ENCODE results near the gene CHCHD3. TPM values are rescaled to one million over a fixed set of nuclear protein-coding genes. Genes with fewer than 3 reads are reported as not detected.

The CHCHD3 gene
- total RNA-seq, 1 donor from 2014 or later, result 142 TPM

GRCh38 chr7:132780822-132781221 is 301.1 kb downstream of the CHCHD3 start:
- peaks cover 2% of the 10 kb centered on the region for H3K9me3 Mint-ChIP-seq
- Histone ChIP-seq H3K79me2 (ENCODE audit: low read depth) (no peaks in the 10 kb centered on the region), H3K9ac (no peak overlapping the region), H3K36me3 (no peaks in the 10 kb centered on the region), H3K27ac (no peak overlapping the region), H3K9me3 (ENCODE audit: low read depth) (no peaks in the 10 kb centered on the region), H3K4me1 (peaks cover 20% of the 10 kb centered on the region), H4K20me1 (ENCODE audit: low read depth) (no peaks in the 10 kb centered on the region), H3K4me3 (no peak overlapping the region), H3F3A (ENCODE audit: low read depth) (no peaks in the 10 kb centered on the region), H2AFZ (replicated peaks) (no peak overlapping the region), H3K4me2 (no peak overlapping the region), H3K27me3 (no peaks in the 10 kb centered on the region)
- H3K27me3 Mint-ChIP-seq (ENCODE audit: insufficient read depth, low read depth), result no peaks in the 10 kb centered on the region
- H3K4me1 Mint-ChIP-seq, result peaks cover 10% of the 10 kb centered on the region
- H3K4me3 Mint-ChIP-seq, result no peak overlapping the region
- TF ChIP-seq CTCF (IDR thresholded peaks at IDR 0.05) (no peak), EZH2phosphoT487 (IDR thresholded peaks at IDR 0.05) (no peak), EZH2 (IDR thresholded peaks at IDR 0.05) (no peak)
- peaks cover 7% of the 10 kb centered on the region for H3K36me3 Mint-ChIP-seq
- no peak for DNase-seq (ENCODE audit: low spot score)
- H3K27ac Mint-ChIP-seq, result no peak overlapping the region

GRCh38 chr7:132779164-132779563 is 302.7 kb downstream of the CHCHD3 start:
- no peak overlapping the region for H3K27ac Mint-ChIP-seq
- no peak overlapping the region for H3K4me3 Mint-ChIP-seq
- H3K36me3 Mint-ChIP-seq, result peaks cover 4% of the 10 kb centered on the region
- TF ChIP-seq CTCF (IDR thresholded peaks at IDR 0.05) (no peak), EZH2phosphoT487 (IDR thresholded peaks at IDR 0.05) (no peak), EZH2 (IDR thresholded peaks at IDR 0.05) (no peak)
- Histone ChIP-seq H3F3A (ENCODE audit: low read depth) (no peaks in the 10 kb centered on the region), H4K20me1 (ENCODE audit: low read depth) (no peaks in the 10 kb centered on the region), H3K4me3 (no peak overlapping the region), H3K4me1 (peaks cover 20% of the 10 kb centered on the region), H3K9ac (no peak overlapping the region), H3K4me2 (no peak overlapping the region), H3K27ac (no peak overlapping the region), H3K27me3 (no peaks in the 10 kb centered on the region), H3K9me3 (ENCODE audit: low read depth) (no peaks in the 10 kb centered on the region), H3K79me2 (ENCODE audit: low read depth) (no peaks in the 10 kb centered on the region), H2AFZ (replicated peaks) (no peak overlapping the region), H3K36me3 (no peaks in the 10 kb centered on the region)
- H3K4me1 Mint-ChIP-seq, result peaks cover 10% of the 10 kb centered on the region
- peaks cover 2% of the 10 kb centered on the region for H3K9me3 Mint-ChIP-seq
- no peak for DNase-seq (ENCODE audit: low spot score)
- no peaks in the 10 kb centered on the region for H3K27me3 Mint-ChIP-seq (ENCODE audit: insufficient read depth, low read depth)

GRCh38 chr7:132778761-132779160 is 303.1 kb downstream of the CHCHD3 start:
- no peak for DNase-seq (ENCODE audit: low spot score)
- Histone ChIP-seq H3K79me2 (ENCODE audit: low read depth) (no peaks in the 10 kb centered on the region), H3K4me2 (no peak overlapping the region), H3K9ac (no peak overlapping the region), H3K4me3 (no peak overlapping the region), H3F3A (ENCODE audit: low read depth) (no peaks in the 10 kb centered on the region), H3K36me3 (no peaks in the 10 kb centered on the region), H3K9me3 (ENCODE audit: low read depth) (no peaks in the 10 kb centered on the region), H3K27ac (no peak overlapping the region), H3K4me1 (peaks cover 20% of the 10 kb centered on the region), H2AFZ (replicated peaks) (no peak overlapping the region), H4K20me1 (ENCODE audit: low read depth) (no peaks in the 10 kb centered on the region), H3K27me3 (no peaks in the 10 kb centered on the region)
- Mint-ChIP-seq H3K27me3 (ENCODE audit: insufficient read depth, low read depth) (no peaks in the 10 kb centered on the region), H3K36me3 (peaks cover 2% of the 10 kb centered on the region), H3K4me3 (no peak overlapping the region), H3K4me1 (peaks cover 10% of the 10 kb centered on the region), H3K27ac (no peak overlapping the region), H3K9me3 (peaks cover 2% of the 10 kb centered on the region)
- TF ChIP-seq EZH2 (IDR thresholded peaks at IDR 0.05), result no peak
- TF ChIP-seq EZH2phosphoT487 (IDR thresholded peaks at IDR 0.05), result no peak
- no peak for TF ChIP-seq CTCF (IDR thresholded peaks at IDR 0.05)
